Neuronal stem cell (in vitro differentiated cells): ENCODE results near the gene PARD3.
A peak's percentile ranks its signal among the peaks of the same experiment; 100 is the strongest.
"Not testable (repeated sequence)": the region's sequence is repeated elsewhere in the genome, so short reads cannot be mapped to it uniquely, and the experiment has no call there.

Experiments
- DNase-seq: peaks from one replicate; pipeline ENCODE4 v3.0.0-alpha.2; 2013; ENCODE audit warnings: low spot score
- H2AFZ ChIP-seq: one replicate; pipeline ENCODE4 v1.6.1; 2013; ENCODE audit warnings: mild to moderate bottlenecking, low read length, inconsistent platforms
- H2AK5ac ChIP-seq: 2 replicates; pipeline ENCODE4 v1.6.1; 2013; ENCODE audit warnings: low read depth, mild to moderate bottlenecking, inconsistent platforms, low read length, moderate library complexity, mixed read lengths
- H2BK120ac ChIP-seq: 2 replicates; pipeline ENCODE4 v1.6.1; 2013; ENCODE audit warnings: low read depth, mild to moderate bottlenecking, inconsistent platforms, low read length, moderate library complexity, mixed read lengths
- H2BK12ac ChIP-seq: one replicate; pipeline ENCODE4 v1.6.1; 2013; ENCODE audit warnings: low read length, inconsistent platforms
- H2BK15ac ChIP-seq: 2 replicates; pipeline ENCODE4 v1.6.1; 2013; ENCODE audit warnings: mild to moderate bottlenecking, low read length, inconsistent platforms, mixed read lengths
- H2BK5ac ChIP-seq: one replicate; pipeline ENCODE4 v1.6.1; 2013; ENCODE audit warnings: inconsistent platforms, mild to moderate bottlenecking, low read length, moderate library complexity
- H3K14ac ChIP-seq: one replicate; pipeline ENCODE4 v1.6.1; 2013; ENCODE audit warnings: low read length, inconsistent platforms
- H3K18ac ChIP-seq: 2 replicates; pipeline ENCODE4 v1.6.1; 2013; ENCODE audit warnings: low read length, inconsistent platforms
- H3K23ac ChIP-seq: 2 replicates; pipeline ENCODE4 v1.6.1; 2013; ENCODE audit warnings: low read depth, mild to moderate bottlenecking, mixed read lengths, low read length, inconsistent platforms; ENCODE audit not compliant: poor library complexity
- H3K27ac ChIP-seq: replicated peaks from 3 replicates; pipeline ENCODE4 v1.5.1; 2013; ENCODE audit warnings: low read length, inconsistent platforms
- H3K27me3 ChIP-seq, 3 experiments: 2 replicates each; pipeline ENCODE4 v1.6.1; 2013; ENCODE audit warnings: low read length in 3 of 3, mild to moderate bottlenecking in 2 of 3, inconsistent platforms in 1 of 3, low read depth in 1 of 3, mixed read lengths in 1 of 3, moderate library complexity in 1 of 3; ENCODE audit not compliant: control insufficient read depth in 3 of 3, insufficient read depth in 3 of 3
- H3K36me3 ChIP-seq, 2 donors: replicated peaks in 1 of 2; 2 replicates each; pipeline ENCODE4 v1.6.1; 2013; ENCODE audit warnings: low read length in 2 of 2; ENCODE audit not compliant: control insufficient read depth in 2 of 2, insufficient read depth in 2 of 2
- H3K4ac ChIP-seq: 2 replicates; pipeline ENCODE4 v1.6.1; 2013; ENCODE audit warnings: inconsistent platforms, mild to moderate bottlenecking, low read length, moderate library complexity
- H3K4me1 ChIP-seq, 2 donors: 1 replicate in 1 of 2; 2 replicates in 1 of 2; pipeline ENCODE4 v1.6.1; 2013; ENCODE audit warnings: low read length in 2 of 2, low read depth in 1 of 2; ENCODE audit not compliant: control insufficient read depth in 2 of 2, insufficient read depth in 1 of 2
- H3K4me2 ChIP-seq: one replicate; pipeline ENCODE4 v1.6.1; 2013; ENCODE audit warnings: mild to moderate bottlenecking, low read length, inconsistent platforms; ENCODE audit not compliant: insufficient read depth, poor library complexity, severe bottlenecking
- H3K4me3 ChIP-seq, 2 donors: 2 replicates each; pipeline ENCODE4 v1.5.1; 2013; ENCODE audit warnings: low read length in 2 of 2, mild to moderate bottlenecking in 2 of 2, inconsistent platforms in 1 of 2, moderate library complexity in 1 of 2
- H3K79me1 ChIP-seq: one replicate; pipeline ENCODE4 v1.6.1; 2013; ENCODE audit warnings: low read depth, mild to moderate bottlenecking, inconsistent platforms, low read length, moderate library complexity
- H3K9ac ChIP-seq: one replicate; pipeline ENCODE4 v1.6.1; 2013; ENCODE audit warnings: mild to moderate bottlenecking, low read depth, low read length, inconsistent platforms; ENCODE audit not compliant: poor library complexity
- H3K9me3 ChIP-seq, 2 donors: replicated peaks in 1 of 2; 2 replicates each; pipeline versions ENCODE3 to v1.6.1; 2013; ENCODE audit warnings: low read length in 2 of 2, mild to moderate bottlenecking in 2 of 2, inconsistent platforms in 1 of 2, low read depth in 1 of 2, mixed read lengths in 1 of 2, moderate library complexity in 1 of 2; ENCODE audit not compliant: control insufficient read depth in 2 of 2, insufficient read depth in 1 of 2
- H4K8ac ChIP-seq: one replicate; pipeline ENCODE4 v1.6.1; 2013; ENCODE audit warnings: low read depth, mild to moderate bottlenecking, inconsistent platforms, low read length, moderate library complexity
- H4K91ac ChIP-seq: one replicate; pipeline ENCODE4 v1.6.1; 2013; ENCODE audit warnings: low read length, low read depth, mild to moderate bottlenecking, inconsistent platforms; ENCODE audit not compliant: poor library complexity
- WGBS, 2 donors: extraction: QIAGEN DNeasy Blood & Tissue Kit; methylation state at CpG; one replicate each; pipeline ENCODE4 v1.1.7; 2013; ENCODE audit warnings: missing lambda C conversion rate in 2 of 2, mixed read lengths in 1 of 2; ENCODE audit not compliant: insufficient read length in 2 of 2, insufficient replicate concordance in 1 of 2; ENCODE audit errors: extremely low coverage in 2 of 2; 5-methylcytosine and 5-hydroxymethylcytosine counted together

The PARD3 gene

DNA sequence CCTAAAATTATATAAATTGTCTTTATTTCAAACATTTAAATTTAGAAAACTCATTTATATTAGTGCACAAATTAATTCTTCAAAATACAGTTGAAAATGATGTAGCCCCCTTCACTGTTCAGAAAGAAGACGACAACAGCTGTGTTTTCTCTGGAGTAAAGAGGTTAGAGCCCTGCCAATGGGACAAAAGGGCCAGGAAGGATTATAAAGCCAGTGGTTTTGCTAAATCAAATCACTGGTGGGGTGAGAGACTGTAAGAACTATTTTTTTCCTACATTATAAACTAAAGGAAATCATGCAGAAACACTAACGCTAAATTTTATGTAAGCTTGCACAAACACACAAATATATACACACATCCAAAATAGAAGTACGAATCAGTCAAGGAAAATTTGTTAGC is 386.6 kb downstream of the PARD3 start:
- Histone ChIP-seq H3K36me3 (no peaks in the 10 kb centered on the region), H3K9me3 (no peaks in the 10 kb centered on the region), H2BK15ac (no peak overlapping the region), H2BK120ac (no peak overlapping the region), H3K4me1 (peaks cover 2 to 21% of the 10 kb centered on the region in 2 donors), H4K8ac (no peak overlapping the region), H2AK5ac (no peak overlapping the region), H3K14ac (no peak overlapping the region), H2AFZ (no peak overlapping the region), H3K4me2 (no peak overlapping the region), H4K91ac (no peak overlapping the region), H3K27ac (no peak overlapping the region), H2BK5ac (no peak overlapping the region), H3K27me3 (no peaks in the 10 kb centered on the region), H3K79me1 (no peaks in the 10 kb centered on the region), H3K4me3 (no peak overlapping the region), H3K4ac (no peak overlapping the region), H3K18ac (no peak overlapping the region), H3K9ac (no peak overlapping the region), H2BK12ac (no peak overlapping the region), H3K23ac (no peak overlapping the region)
- no peak for DNase-seq
- WGBS, 2 donors: no CpG with 5 or more reads among the region's 3 CpGs

DNA sequence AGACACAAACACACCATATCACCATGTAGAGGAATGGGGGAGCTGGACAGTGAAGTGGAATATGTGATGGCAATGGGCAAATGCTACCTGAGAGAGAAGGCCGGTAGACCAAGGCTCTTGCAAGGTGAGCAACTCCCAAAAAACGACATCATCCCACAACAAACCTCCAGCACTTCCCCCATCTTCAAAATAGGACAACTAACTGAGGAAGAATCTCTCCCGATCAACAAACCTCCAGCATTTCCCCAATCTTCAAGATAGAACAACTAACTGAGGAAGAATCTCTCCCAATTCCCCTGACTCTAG is 387.2 kb downstream of the PARD3 start:
- H3K36me3 ChIP-seq: no peaks in the 10 kb centered on the region
- H3K4me1 ChIP-seq: peaks cover 2 to 21% of the 10 kb centered on the region in 2 donors
- H3K9ac ChIP-seq: no peak overlapping the region
- no peak overlapping the region for H3K23ac ChIP-seq
- H3K27ac ChIP-seq: no peak overlapping the region
- no peak overlapping the region for H3K4ac ChIP-seq
- DNase-seq: no peak
- no peak overlapping the region for H2BK15ac ChIP-seq
- no peak overlapping the region for H2AFZ ChIP-seq
- H3K14ac ChIP-seq: no peak overlapping the region
- H3K27me3 ChIP-seq: no peaks in the 10 kb centered on the region
- no peak overlapping the region for H2BK12ac ChIP-seq
- no peak overlapping the region for H4K91ac ChIP-seq
- H3K79me1 ChIP-seq: no peaks in the 10 kb centered on the region
- WGBS, 2 donors: no CpG with 5 or more reads among the region's 3 CpGs
- H3K18ac ChIP-seq: no peak overlapping the region
- no peak overlapping the region for H4K8ac ChIP-seq
- no peak overlapping the region for H2BK5ac ChIP-seq
- H3K4me3 ChIP-seq: peak overlapping the region in 1 of 2 donors; percentile 1
- H2BK120ac ChIP-seq: no peak overlapping the region
- H3K9me3 ChIP-seq: no peaks in the 10 kb centered on the region
- no peak overlapping the region for H2AK5ac ChIP-seq
- no peak overlapping the region for H3K4me2 ChIP-seq

DNA sequence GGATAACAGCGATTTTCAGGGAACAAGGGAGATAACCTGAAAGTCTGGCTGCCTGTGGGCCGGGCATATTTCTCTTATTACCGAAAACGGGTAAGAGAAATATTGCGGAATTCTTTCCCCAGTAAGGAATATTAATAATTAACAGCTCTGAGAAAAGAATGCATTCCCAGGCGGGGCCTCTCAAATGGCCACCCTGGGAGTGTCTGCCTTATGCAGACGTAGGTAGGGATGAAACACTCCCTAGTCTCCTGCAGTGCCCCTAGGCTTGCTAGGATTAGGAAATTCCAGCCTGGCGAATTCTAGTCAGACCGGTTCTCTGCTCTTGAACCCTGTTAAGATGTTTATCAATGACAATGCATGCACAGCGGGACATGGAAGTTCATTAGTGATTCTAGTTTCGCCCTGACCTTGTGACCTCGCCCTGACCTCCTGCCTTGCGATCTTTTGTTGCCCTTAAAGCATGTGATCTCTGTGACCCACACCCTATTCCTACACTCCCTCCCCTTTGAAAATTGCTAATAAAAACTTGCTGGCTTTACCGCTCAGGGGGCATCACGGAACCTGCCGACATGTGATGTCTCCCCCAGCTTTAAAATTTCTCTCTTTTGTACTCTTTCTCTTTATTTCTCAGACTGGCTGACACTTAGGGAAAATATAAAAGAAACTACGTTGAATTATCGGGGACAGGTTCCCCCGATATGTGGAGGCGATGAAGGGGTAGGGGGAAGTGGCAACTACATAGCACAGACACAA is 387.8 kb downstream of the PARD3 start:
- not testable (repeated sequence) for H3K18ac ChIP-seq, H4K8ac ChIP-seq, H3K9me3 ChIP-seq, H3K27ac ChIP-seq, H2BK15ac ChIP-seq, H3K23ac ChIP-seq, H2AK5ac ChIP-seq, H2BK5ac ChIP-seq, H3K4me2 ChIP-seq, H4K91ac ChIP-seq, H3K4ac ChIP-seq, H3K36me3 ChIP-seq, H3K9ac ChIP-seq, H3K27me3 ChIP-seq, H2BK120ac ChIP-seq, H2AFZ ChIP-seq, H3K14ac ChIP-seq, H2BK12ac ChIP-seq, H3K79me1 ChIP-seq
- H3K4me1 ChIP-seq: peaks cover 2 to 21% of the 10 kb centered on the region in 2 donors
- peak overlapping the region in 1 of 2 donors; percentile 1 for H3K4me3 ChIP-seq
- peak; percentile 33 for DNase-seq
- WGBS, 2 donors: no CpG with 5 or more reads among the region's 20 CpGs

DNA sequence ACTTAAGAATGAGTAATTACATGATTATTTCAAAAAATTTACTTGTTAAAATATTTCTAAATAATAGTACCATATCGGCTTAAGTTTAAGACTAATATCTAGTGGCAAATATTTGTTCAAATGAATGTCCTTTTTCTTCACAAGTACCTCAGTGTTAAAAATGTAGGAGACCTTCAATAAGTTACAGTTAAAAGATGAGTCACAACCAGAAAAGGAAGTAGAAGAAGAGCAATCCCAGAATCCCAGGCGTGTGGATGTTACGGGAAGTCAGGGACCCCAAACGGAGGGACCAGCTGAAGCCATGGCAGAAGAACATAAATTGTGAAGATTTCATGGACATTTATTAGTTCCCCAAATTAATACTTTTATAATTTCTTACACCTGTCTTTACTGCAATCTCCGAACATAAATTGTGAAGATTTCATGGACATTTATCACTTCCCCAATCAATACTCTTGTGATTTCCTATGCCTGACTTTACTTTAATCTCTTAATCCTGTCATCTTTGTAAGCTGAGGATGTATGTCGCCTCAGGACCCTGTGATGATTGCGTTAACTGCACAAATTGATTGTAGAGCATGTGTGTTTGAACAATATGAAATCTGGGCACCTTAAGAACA is 388.4 kb downstream of the PARD3 start:
- not testable (repeated sequence) for H3K4ac ChIP-seq, H3K23ac ChIP-seq, H2BK5ac ChIP-seq, H3K9ac ChIP-seq, H2BK12ac ChIP-seq, H2BK120ac ChIP-seq, H3K9me3 ChIP-seq, H3K4me3 ChIP-seq, H3K27me3 ChIP-seq, H3K18ac ChIP-seq, H3K27ac ChIP-seq, H3K4me2 ChIP-seq, H4K91ac ChIP-seq, H3K14ac ChIP-seq, H4K8ac ChIP-seq, DNase-seq, H2AK5ac ChIP-seq, H2BK15ac ChIP-seq, H2AFZ ChIP-seq, H3K79me1 ChIP-seq, H3K36me3 ChIP-seq
- H3K4me1 ChIP-seq: peaks cover 2 to 21% of the 10 kb centered on the region in 2 donors
- no CpG with 5 or more reads among the region's 7 CpGs for WGBS, 2 donors
